ENCODE results near the gene PDCD4. TPM values are rescaled to one million over a fixed set of nuclear protein-coding genes. Genes with fewer than 3 reads are reported as not detected.
A peak's percentile ranks its signal among the peaks of the same experiment; 100 is the strongest.

Gene PDCD4
- total and polyA plus RNA-seq, 9 of the 15 experiments (the other 6 are each of a cell fraction or from before 2014, with no cell fraction given), result 12.9 to 44.1 (median 33.7) TPM

- no peak for TF ChIP-seq PRDM10 (IDR thresholded peaks at IDR 0.05; ENCODE audit: partially characterized antibody)
- TF ChIP-seq PKNOX1 (IDR thresholded peaks at IDR 0.05), result peak; percentile 42
- no peak for TF ChIP-seq NFYB (IDR thresholded peaks at IDR 0.05; ENCODE audit: extremely low read depth, insufficient read length)
- no peak for TF ChIP-seq ZNF518B (CRISPR knock-in tag; IDR thresholded peaks at IDR 0.05)
Measured at GRCh38 chr10:110843796-110844616, 27.7 kb upstream of the PDCD4 start (continued).
